K562 (cell line): Measurements from ENCODE around the gene ARHGAP9. TPM values are rescaled to one million over a fixed set of nuclear protein-coding genes. Genes with fewer than 3 reads are reported as not detected.
A peak's percentile ranks its signal among the peaks of the same experiment; 100 is the strongest.

Experiments
- CBFA2T2 ChIP-seq: fragments of 450-650 bp; conservative IDR thresholded peaks from 2 replicates; pipeline ENCODE4 v1.6.1; 2017; ENCODE audit warnings: mild to moderate bottlenecking
- CHD2 ChIP-seq: IDR thresholded peaks from 2 replicates; pipeline ENCODE4 v1.6.1; 2011; ENCODE audit warnings: low read depth, low read length
- CUX1 ChIP-seq: fragments of 200-800 bp; sonication (Bioruptor generic); IDR thresholded peaks from 2 replicates; pipeline ENCODE4 v1.6.1; 2016; ENCODE audit warnings: missing genetic modification characterization, missing compliant biosample characterization
- FUS ChIP-seq: fragments of 200-400 bp; formaldehyde crosslinking; optimal IDR thresholded peaks from 2 replicates; pipeline ENCODE3; 2017; ENCODE audit warnings: low read depth, low read length
- MTA1 ChIP-seq: fragments of 450-650 bp; IDR thresholded peaks from 2 replicates; pipeline ENCODE4 v1.6.1; 2017; ENCODE audit warnings: borderline replicate concordance
- POLR2AphosphoS2 ChIP-seq: IDR thresholded peaks from 2 replicates; pipeline ENCODE4 v1.6.1; 2012; ENCODE audit warnings: low read length, improper control_type of control experiment
- SIN3A ChIP-seq, 2 experiments: fragments of 150-350 bp in 1 of 2; IDR thresholded peaks; 2 replicates each; pipeline ENCODE4 v1.6.1; 2011 to 2016; ENCODE audit warnings: borderline replicate concordance in 2 of 2, low read depth in 2 of 2, low read length in 2 of 2, mild to moderate bottlenecking in 2 of 2, moderate library complexity in 2 of 2; ENCODE audit not compliant: control insufficient read depth in 1 of 2
- SMC3 ChIP-seq: conservative IDR thresholded peaks from 2 replicates; pipeline ENCODE4 v1.6.1; 2011; ENCODE audit warnings: low read depth, low read length, improper control_type of control experiment; ENCODE audit not compliant: insufficient read depth
- SPI1 ChIP-seq: IDR thresholded peaks from 2 replicates; pipeline ENCODE4 v1.6.1; 2011; ENCODE audit warnings: low read depth, low read length, control low read depth, borderline replicate concordance
- TRIM24 ChIP-seq, 2 experiments: fragments of 450-650 bp; IDR thresholded peaks; 2 replicates each; pipeline ENCODE4 v1.6.1; 2016
- ZFP30 ChIP-seq: fragments of 250-450 bp; sonication (Bioruptor Pico); IDR thresholded peaks from 2 replicates; pipeline ENCODE4 v1.8.0; 2022; ENCODE audit warnings: moderate library complexity, mild to moderate bottlenecking, inconsistent platforms, borderline replicate concordance
- ZNF174 ChIP-seq: fragments of 250-450 bp; sonication (Bioruptor Pico); IDR thresholded peaks from 2 replicates; pipeline ENCODE4 v1.4.0; 2020; ENCODE audit warnings: mild to moderate bottlenecking
- ZNF232 ChIP-seq: sonication (generic); formaldehyde crosslinking; IDR thresholded peaks from 2 replicates; pipeline ENCODE4 v1.8.0; 2022; ENCODE audit warnings: mild to moderate bottlenecking, missing genetic modification reagents
- ZNF717 ChIP-seq: fragments of 250-450 bp; sonication (Bioruptor Pico); IDR thresholded peaks from 2 replicates; pipeline ENCODE4 v1.5.0; 2021
- polyA plus RNA-seq, 8 experiments: library from polyadenylated mRNA; depleted of rRNA in 4 of 8; stranded (reverse) in 5 of 8; unstranded in 3 of 8; fragments of >200 nt; fragmentation: Nextera tagmentation in 2 of 8; fragmentation: Illumina TruSeq in 1 of 8; extraction: Ambion mirVana in 2 of 8; extraction: Trizol in 1 of 8; gene quantifications; 2 replicates each; pipeline versions ENCODE4 v1.2.1 to v1.2.3, GENCODE V29; 2011 to 2014; ENCODE audit warnings: inconsistent platforms in 1 of 8, missing spikeins in 1 of 8
- total RNA-seq, 7 experiments: library from RNA; depleted of rRNA in 6 of 7; stranded (reverse); fragments of >200 nt in 6 of 7; fragmentation: Illumina TruSeq in 2 of 7; extraction: Trizol in 2 of 7; gene quantifications; 2 replicates each; pipeline versions ENCODE4 v1.2.1 to v1.2.3, GENCODE V29; 2011 to 2021; ENCODE audit warnings: low replicate concordance in 1 of 7

ARHGAP9 gene
- total and polyA plus RNA-seq, 9 of the 15 experiments (the other 6 are each of a cell fraction or from before 2014, with no cell fraction given): 1.5 to 10.2 (median 5.1) TPM

GRCh38 chr12:57497223-57498131 lies 17.8 kb upstream of the ARHGAP9 start (continued):
- no peak for TF ChIP-seq ZNF717 (CRISPR knock-in tag)
- TF ChIP-seq MTA1: no peak
- no peak for TF ChIP-seq CBFA2T2
- no peak for TF ChIP-seq ZFP30 (CRISPR knock-in tag)
- no peak for TF ChIP-seq FUS
- TF ChIP-seq CUX1 (CRISPR knock-in tag): no peak
- no peak for TF ChIP-seq SMC3
- TF ChIP-seq TRIM24 (IDR thresholded peaks at IDR 0.05): no peak
- TF ChIP-seq CHD2: no peak
- TF ChIP-seq SIN3A (IDR thresholded peaks at IDR 0.05; ENCODE audit: borderline replicate concordance in 2 of 2, control insufficient read depth in 1 of 2, low read depth in 2 of 2, low read length in 2 of 2): no peak
- no peak for TF ChIP-seq ZNF232
- no peak for TF ChIP-seq ZNF174 (CRISPR knock-in tag)
- TF ChIP-seq POLR2AphosphoS2: 0 out of 2 replicates have a peak, but pooled peaks have one; percentile 46
- TF ChIP-seq SPI1: no peak
